Kidney (tissue), 14 donors: ENCODE results near the gene FMO2. TPM values are rescaled to one million over a fixed set of nuclear protein-coding genes. Genes with fewer than 3 reads are reported as not detected.
A peak's percentile ranks its signal among the peaks of the same experiment; 100 is the strongest.

ENCODE experiments used
- DNase-seq, 5 donors: peaks; one replicate each; pipeline ENCODE4 v3.0.0-alpha.2; 2013 to 2020
- FAIRE-seq: peaks from 2 replicates; lab custom pipeline; 2012; peaks lifted over from hg19 to GRCh38; lab: Jason Lieb, UNC
- H3K27ac ChIP-seq, 2 donors: one replicate each; pipeline ENCODE4 v1.7.0; 2013; ENCODE audit warnings: low read depth in 2 of 2, low read length in 2 of 2, inconsistent platforms in 1 of 2
- H3K27me3 ChIP-seq: one replicate; pipeline ENCODE4 v1.7.1; 2013; ENCODE audit warnings: low read length, inconsistent platforms; ENCODE audit not compliant: control insufficient read depth, insufficient read depth
- H3K36me3 ChIP-seq, 3 donors: one replicate each; pipeline versions ENCODE4 v1.7.0 to v1.7.1; 2013; ENCODE audit warnings: low read length in 3 of 3, control low read depth in 1 of 3, inconsistent platforms in 1 of 3; ENCODE audit not compliant: insufficient read depth in 3 of 3, control insufficient read depth in 2 of 3
- H3K4me1 ChIP-seq, 3 donors: one replicate each; pipeline versions ENCODE4 v1.7.0 to v1.7.1; 2013; ENCODE audit warnings: low read length in 3 of 3, inconsistent platforms in 1 of 3, low read depth in 1 of 3; ENCODE audit not compliant: control insufficient read depth in 2 of 3, insufficient read depth in 2 of 3
- H3K4me3 ChIP-seq, 3 donors: one replicate each; pipeline versions ENCODE4 v1.7.0 to v1.8.1; 2013; ENCODE audit warnings: low read length in 3 of 3, control low read depth in 1 of 3, inconsistent platforms in 1 of 3
- H3K9ac ChIP-seq, 3 donors: one replicate each; pipeline versions ENCODE4 v1.7.0 to v1.7.1; 2013; ENCODE audit warnings: low read length in 3 of 3, control low read depth in 1 of 3, inconsistent platforms in 1 of 3
- H3K9me3 ChIP-seq, 3 donors: one replicate each; pipeline versions ENCODE4 v1.7.0 to v1.7.1; 2013; ENCODE audit warnings: low read length in 3 of 3, control low read depth in 1 of 3, inconsistent platforms in 1 of 3; ENCODE audit not compliant: control insufficient read depth in 2 of 3, insufficient read depth in 1 of 3
- intact Hi-C: fragments of 100-400 bp; cut with DNase I; formaldehyde crosslinking; loops from one replicate; pipeline ENCODE4 v1.11.1; 2022
- polyA plus RNA-seq: library from polyadenylated mRNA; stranded (reverse); fragments of 350-450 nt; fragmentation: Illumina TruSeq; extraction: RNeasy Lipid Tissue Mini Kit (QIAGEN cat#74804); gene quantifications from one replicate; pipeline ENCODE4 v1.2.3, GENCODE V29; 2014; ENCODE audit warnings: low read depth, low replicate concordance; ENCODE audit not compliant: insufficient read depth
- total RNA-seq: library from RNA; stranded (reverse); fragmentation: NEBNext Ultra II Directional; extraction: Animal tissue kit (Norgen Biotek cat#: 25700); gene quantifications from one replicate; pipeline ENCODE4 v1.2.1, GENCODE V29; 2021
- TF ChIP-seq, protein P1 (sequence below): IDR thresholded peaks from 3 replicates; pipeline ENCODE4 v1.5.1; 2012; ENCODE audit warnings: mild to moderate bottlenecking, moderate library complexity, borderline replicate concordance; ENCODE audit not compliant: insufficient read depth; ENCODE audit errors: extremely low read depth
- donor health status: control.
- donor health status: control.
- donor health status: control.
- donor health status: control.
- donor health status: control.
- donor health status: DM: yes; HTN: yes; CAD: no.
- donor health status: Normal renal cell carcinoma (clear cell type).

The FMO2 gene
- total and polyA plus RNA-seq, 2 donors from 2014 or later, result 3.9 to 22.3 TPM

GRCh38 chr1:171207377-171207776 lies 22.3 kb downstream of the FMO2 start:
- DNase-seq (no peak), FAIRE-seq (no peak)
- no peak overlapping the region for H3K9ac ChIP-seq
- H3K27ac ChIP-seq, result no peak overlapping the region
- H3K4me1 ChIP-seq, result peaks cover 0 to 3% (median 0%) of the 10 kb centered on the region in 3 donors
- no peaks in the 10 kb centered on the region for H3K9me3 ChIP-seq
- H3K36me3 ChIP-seq, result peaks cover 0 to 12% (median 0%) of the 10 kb centered on the region in 3 donors
- H3K4me3 ChIP-seq, result no peak overlapping the region
- no peaks in the 10 kb centered on the region for H3K27me3 ChIP-seq
- intact Hi-C loops, result no loop called here
- TF ChIP-seq, protein P1, sequence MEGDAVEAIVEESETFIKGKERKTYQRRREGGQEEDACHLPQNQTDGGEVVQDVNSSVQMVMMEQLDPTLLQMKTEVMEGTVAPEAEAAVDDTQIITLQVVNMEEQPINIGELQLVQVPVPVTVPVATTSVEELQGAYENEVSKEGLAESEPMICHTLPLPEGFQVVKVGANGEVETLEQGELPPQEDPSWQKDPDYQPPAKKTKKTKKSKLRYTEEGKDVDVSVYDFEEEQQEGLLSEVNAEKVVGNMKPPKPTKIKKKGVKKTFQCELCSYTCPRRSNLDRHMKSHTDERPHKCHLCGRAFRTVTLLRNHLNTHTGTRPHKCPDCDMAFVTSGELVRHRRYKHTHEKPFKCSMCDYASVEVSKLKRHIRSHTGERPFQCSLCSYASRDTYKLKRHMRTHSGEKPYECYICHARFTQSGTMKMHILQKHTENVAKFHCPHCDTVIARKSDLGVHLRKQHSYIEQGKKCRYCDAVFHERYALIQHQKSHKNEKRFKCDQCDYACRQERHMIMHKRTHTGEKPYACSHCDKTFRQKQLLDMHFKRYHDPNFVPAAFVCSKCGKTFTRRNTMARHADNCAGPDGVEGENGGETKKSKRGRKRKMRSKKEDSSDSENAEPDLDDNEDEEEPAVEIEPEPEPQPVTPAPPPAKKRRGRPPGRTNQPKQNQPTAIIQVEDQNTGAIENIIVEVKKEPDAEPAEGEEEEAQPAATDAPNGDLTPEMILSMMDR, result no peak

GRCh38 chr1:171210355-171210754 lies 25.3 kb downstream of the FMO2 start:
- no peak overlapping the region for H3K4me3 ChIP-seq
- DNase-seq (no peak), FAIRE-seq (no peak)
- intact Hi-C loops, result no loop called here
- peaks cover 0 to 3% (median 0%) of the 10 kb centered on the region in 3 donors for H3K4me1 ChIP-seq
- peak overlapping the region in 1 of 2 donors; percentile 53 for H3K27ac ChIP-seq
- TF ChIP-seq, protein P1, result no peak
- peaks cover 0 to 3% (median 0%) of the 10 kb centered on the region in 3 donors for H3K36me3 ChIP-seq
- no peak overlapping the region for H3K9ac ChIP-seq
- H3K9me3 ChIP-seq, result no peaks in the 10 kb centered on the region
- H3K27me3 ChIP-seq, result no peaks in the 10 kb centered on the region

GRCh38 chr1:171212607-171213351 lies 27.7 kb downstream of the FMO2 start:
- TF ChIP-seq, protein P1, result no peak
- H3K9me3 ChIP-seq, result no peaks in the 10 kb centered on the region
- no peak overlapping the region for H3K27ac ChIP-seq
- no peak overlapping the region for H3K9ac ChIP-seq
- DNase-seq (no peak), FAIRE-seq (no peak)
- H3K4me3 ChIP-seq, result no peak overlapping the region
- peaks cover 0 to 3% (median 0%) of the 10 kb centered on the region in 3 donors for H3K4me1 ChIP-seq
- intact Hi-C loops, result no loop called here
- H3K27me3 ChIP-seq, result no peaks in the 10 kb centered on the region
- no peaks in the 10 kb centered on the region for H3K36me3 ChIP-seq
